D721Med (cell line): ENCODE results near the gene P2RY10.

Experiments
- DNase-seq: peaks from one replicate; pipeline ENCODE4 v3.0.0; 2011; ENCODE audit warnings: low spot score; ENCODE audit not compliant: insufficient read length
- FAIRE-seq: peaks from 2 replicates; lab custom pipeline; 2011; peaks lifted over from hg19 to GRCh38; lab: Jason Lieb, UNC
- TF ChIP-seq, protein P1 (sequence below): IDR thresholded peaks from 2 replicates; pipeline ENCODE4 v1.5.1; 2012; ENCODE audit warnings: mild to moderate bottlenecking, control low read depth; ENCODE audit not compliant: insufficient read depth; ENCODE audit errors: missing control alignments

P2RY10 gene

GRCh38 chrX:78946178-78946931, 1.2 kb downstream of the P2RY10 start:
- DNase-seq (no peak), FAIRE-seq (no peak)
- TF ChIP-seq, protein P1, sequence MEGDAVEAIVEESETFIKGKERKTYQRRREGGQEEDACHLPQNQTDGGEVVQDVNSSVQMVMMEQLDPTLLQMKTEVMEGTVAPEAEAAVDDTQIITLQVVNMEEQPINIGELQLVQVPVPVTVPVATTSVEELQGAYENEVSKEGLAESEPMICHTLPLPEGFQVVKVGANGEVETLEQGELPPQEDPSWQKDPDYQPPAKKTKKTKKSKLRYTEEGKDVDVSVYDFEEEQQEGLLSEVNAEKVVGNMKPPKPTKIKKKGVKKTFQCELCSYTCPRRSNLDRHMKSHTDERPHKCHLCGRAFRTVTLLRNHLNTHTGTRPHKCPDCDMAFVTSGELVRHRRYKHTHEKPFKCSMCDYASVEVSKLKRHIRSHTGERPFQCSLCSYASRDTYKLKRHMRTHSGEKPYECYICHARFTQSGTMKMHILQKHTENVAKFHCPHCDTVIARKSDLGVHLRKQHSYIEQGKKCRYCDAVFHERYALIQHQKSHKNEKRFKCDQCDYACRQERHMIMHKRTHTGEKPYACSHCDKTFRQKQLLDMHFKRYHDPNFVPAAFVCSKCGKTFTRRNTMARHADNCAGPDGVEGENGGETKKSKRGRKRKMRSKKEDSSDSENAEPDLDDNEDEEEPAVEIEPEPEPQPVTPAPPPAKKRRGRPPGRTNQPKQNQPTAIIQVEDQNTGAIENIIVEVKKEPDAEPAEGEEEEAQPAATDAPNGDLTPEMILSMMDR: no peak

GRCh38 chrX:78950009-78950835, 5.0 kb downstream of the P2RY10 start:
- DNase-seq (no peak), FAIRE-seq (no peak)
- TF ChIP-seq, protein P1: no peak

GRCh38 chrX:78957049-78957767, 12.0 kb downstream of the P2RY10 start:
- DNase-seq: no peak
- TF ChIP-seq, protein P1: no peak
- no peak for FAIRE-seq

DNA sequence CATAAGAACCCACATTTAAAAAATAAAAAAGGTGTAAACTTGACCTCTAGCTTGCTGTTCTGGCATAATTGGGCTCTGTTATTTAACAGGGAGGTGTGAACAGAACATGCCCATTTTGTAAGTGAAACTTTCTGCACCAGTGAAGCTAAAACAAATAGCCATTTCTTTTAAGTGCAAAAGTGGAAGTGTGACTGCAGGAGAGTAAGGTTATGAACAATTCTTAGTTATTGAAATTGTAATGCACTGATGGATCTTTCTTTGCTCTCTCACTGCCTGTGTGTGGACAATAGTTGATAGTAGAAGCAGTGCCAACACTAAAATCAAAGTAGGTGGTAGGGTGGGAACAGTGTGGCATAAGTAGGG, 12.6 kb downstream of the P2RY10 start:
- no peak for FAIRE-seq
- no peak for DNase-seq
- TF ChIP-seq, protein P1: no peak

- TF ChIP-seq, protein P1: no peak
- DNase-seq (no peak), FAIRE-seq (no peak)
Observed at GRCh38 chrX:78958419-78959116, 13.4 kb downstream of the P2RY10 start.

- no peak for DNase-seq
- TF ChIP-seq, protein P1: no peak
- FAIRE-seq: no peak
Observed at GRCh38 chrX:78960888-78961287, 15.7 kb downstream of the P2RY10 start.
